Measurements from ENCODE around the gene GORASP2.

Gene GORASP2

DNA sequence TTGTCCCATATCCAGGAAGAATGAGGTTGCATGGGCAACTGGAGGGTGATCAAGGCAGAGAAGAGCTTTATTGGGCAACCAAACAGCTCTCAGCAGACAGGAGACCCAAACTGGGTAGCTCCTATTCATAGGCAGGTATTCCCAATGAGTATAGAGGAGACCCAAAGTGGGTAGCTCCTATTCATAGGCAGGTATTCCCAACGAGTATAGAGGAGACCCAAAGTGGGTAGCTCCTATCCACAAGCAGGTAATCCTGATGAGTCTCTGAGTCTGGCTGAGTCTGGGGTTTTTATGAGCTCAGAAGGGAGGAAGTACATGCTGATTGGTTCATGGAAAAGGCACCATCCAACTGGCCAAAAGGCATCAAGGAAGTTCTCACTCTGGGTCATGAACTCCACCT lies 5.3 kb upstream of the GORASP2 start:
- DNase-seq (ENCODE audit: low read depth): no peak

GRCh38 chr2:170924969-170925368 lies 4.1 kb upstream of the GORASP2 start:
- DNase-seq (ENCODE audit: low read depth): no peak

GRCh38 chr2:170925923-170926322 lies 3.1 kb upstream of the GORASP2 start:
- DNase-seq (ENCODE audit: low read depth): no peak

DNA sequence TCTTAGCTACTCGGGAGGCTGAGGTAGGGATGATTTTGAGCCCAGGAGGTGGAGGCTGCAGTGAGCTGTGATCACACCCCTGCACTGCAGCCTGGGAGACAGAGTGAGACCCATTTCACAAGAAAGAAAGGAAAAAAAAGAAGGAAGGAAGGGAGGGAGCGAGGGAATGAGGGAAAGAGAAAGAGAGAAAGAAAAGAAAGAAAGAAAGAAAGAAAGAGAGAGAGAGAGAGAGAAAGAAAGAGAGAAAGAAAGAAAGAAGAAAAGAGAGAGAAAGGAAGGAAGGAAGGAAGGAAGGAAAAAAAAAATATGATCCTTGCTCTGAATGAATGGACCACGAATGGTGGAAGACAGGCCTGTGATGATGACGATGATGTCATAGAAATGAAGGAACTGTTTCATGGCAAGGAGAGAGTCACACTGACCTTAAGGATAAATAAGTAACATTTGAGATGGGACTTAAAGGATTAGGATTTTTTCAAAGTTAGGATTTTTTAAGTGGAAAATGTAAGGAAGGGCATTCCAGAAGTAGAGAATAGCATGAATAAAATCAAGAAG lies 2.2 kb upstream of the GORASP2 start:
- no peak for DNase-seq (ENCODE audit: low read depth)

DNA sequence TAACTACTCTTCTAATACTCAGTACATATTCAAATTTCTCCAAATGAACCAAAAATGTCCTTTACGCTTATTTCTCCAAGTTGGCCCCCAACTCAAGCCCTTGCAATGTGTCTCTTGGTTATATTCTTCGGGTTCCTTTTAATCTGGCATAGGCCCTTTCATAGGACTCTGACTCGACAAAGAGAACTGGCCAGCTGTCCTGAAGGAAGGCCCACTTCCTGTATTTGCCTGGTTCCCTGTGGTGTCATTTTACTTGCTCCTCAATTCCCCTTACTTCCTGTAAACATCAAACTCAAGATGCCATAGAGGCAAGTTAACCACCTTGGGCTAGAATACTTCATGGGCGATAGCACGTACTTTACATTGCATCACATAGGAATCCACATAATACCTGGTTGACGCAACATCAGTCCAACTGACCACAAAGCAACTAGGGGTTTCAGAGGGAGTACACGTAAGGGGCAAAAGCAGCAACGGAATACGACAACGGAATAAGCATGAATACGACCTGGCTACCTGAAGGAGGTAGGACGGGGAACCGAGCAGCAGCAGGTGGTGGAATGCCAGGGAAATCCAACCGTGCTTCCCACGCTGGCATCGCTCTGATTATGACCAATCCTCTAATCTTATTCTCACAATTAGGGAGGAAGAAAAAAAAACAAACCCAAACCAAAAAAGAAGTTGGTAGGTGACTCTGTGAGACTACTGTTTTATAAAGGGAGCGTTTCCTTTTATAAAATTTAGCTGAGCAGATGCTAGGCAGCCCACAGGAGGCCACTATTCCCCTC lies 823 bp upstream of the GORASP2 start:
- no peak for DNase-seq (ENCODE audit: low read depth)

- DNase-seq (ENCODE audit: low read depth): peak; percentile 6
Observed at GRCh38 chr2:170929686-170930050, 615 bp downstream of the GORASP2 start.

DNA sequence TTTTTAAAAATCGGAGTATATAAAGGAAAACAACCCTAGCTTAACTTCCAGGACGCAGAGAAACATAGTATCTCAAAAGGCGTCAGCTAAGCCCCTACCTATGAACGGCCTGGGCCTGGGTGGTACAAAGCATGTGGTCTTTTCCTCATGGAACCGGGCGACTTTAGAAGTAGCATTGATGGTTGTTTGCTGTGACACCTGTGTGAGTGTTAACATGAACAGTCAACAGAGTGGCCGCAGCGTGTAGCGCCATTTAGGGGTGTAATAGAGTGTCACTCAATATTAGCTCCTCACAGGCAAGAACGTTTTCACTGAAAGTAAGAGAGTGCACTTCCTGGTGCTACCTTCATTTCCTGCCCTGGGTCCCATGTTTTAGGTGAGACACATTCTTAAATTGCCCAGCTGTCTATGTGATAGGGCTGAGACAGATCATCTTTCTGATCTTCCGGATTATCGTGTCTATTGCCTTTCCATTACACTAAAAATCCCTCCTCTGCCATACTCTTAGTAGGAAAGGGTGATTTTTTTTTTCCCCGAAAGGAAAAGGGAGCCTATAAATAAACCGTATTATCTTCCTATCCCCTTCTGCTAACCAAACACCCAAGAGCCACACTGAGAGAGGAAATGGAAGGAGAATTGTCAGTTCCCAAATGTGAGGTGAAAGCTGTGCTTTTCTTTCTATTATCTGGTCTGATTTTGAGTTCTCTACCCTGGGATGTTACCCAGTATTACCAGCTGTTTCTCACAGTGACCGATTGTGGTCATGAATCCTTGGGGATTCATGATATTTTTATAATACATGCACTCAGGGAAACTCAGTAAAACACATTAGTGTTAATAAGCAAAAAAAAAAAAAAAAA lies 1.3 kb downstream of the GORASP2 start:
- DNase-seq (ENCODE audit: low read depth): peak; percentile 0

GRCh38 chr2:170930991-170931266 lies 1.9 kb downstream of the GORASP2 start:
- DNase-seq (ENCODE audit: low read depth): peak; percentile 5

DNA sequence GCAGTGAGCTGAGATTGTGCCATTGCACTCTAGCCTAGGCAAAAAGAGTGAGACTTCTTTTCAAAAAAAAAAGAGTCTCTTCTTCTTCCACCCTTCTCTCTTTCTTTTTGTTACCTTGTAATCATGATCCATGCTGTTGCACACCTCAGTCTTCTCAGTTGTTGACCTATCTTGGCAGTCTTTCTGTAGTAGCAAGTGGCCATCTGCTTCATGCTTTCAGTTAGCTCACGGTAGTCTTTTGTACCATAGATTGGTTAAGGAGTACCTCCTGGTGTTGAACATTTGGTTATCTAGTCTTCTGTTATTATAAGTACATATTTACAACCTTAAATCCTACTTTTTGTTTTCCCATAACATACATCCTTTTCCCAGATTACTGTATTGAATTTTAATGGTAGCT lies 3.1 kb downstream of the GORASP2 start:
- no peak for DNase-seq (ENCODE audit: low read depth)

GRCh38 chr2:170932948-170933347 lies 3.9 kb downstream of the GORASP2 start:
- no peak for DNase-seq (ENCODE audit: low read depth)

DNA sequence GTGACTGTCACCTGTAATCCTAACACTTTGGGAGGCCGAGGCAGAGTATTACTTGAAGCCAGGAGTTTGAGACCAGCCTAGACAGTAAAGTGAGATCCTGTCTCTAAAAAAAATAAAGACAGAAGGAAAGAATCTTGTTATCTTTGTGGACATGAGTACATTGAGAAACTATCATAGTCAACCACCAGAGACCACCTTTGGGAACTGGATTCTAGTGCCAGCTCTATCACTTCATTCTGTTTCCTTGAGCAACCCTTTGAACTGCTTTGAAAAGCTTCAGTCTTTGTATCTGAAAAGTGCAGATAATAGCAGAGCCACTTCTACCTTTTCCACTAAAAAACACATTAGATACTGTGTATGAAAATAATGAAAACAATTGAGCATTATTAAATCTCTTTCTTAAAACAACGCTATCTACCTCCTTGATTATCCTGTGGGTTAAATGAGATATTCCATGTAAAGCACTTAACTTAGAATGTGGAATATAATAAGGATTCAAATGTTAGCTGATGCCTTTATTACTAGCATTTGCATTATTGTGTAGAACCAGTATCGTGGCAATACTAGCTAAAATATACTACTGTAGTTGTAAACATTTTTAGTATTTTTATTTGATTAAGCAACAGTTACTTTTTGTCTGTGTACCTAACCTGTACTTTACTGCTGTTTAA lies 8.8 kb downstream of the GORASP2 start:
- no peak for DNase-seq (ENCODE audit: low read depth)

DNA sequence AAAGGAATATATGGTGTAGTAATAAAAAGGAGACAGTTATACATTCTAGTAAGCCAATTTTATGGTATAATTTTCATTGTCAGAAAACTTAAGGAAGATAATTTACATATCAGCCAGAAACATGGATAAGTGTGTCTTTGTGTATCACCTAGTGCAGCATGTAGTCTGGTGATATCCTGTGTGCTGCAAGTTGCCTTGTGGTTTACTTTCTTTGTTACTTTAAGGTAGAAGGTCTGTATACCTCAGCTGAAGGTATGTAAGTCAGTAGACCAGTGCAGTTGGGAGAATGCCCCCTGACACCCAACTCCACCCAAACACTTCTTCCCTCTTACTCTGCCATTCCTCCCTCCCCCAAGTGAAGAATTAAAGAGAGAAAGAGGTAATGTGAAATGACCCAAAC lies 11.0 kb downstream of the GORASP2 start:
- no peak for DNase-seq (ENCODE audit: low read depth)

- no peak for DNase-seq (ENCODE audit: low read depth)
Observed at GRCh38 chr2:170942615-170943014, 13.6 kb downstream of the GORASP2 start.

DNA sequence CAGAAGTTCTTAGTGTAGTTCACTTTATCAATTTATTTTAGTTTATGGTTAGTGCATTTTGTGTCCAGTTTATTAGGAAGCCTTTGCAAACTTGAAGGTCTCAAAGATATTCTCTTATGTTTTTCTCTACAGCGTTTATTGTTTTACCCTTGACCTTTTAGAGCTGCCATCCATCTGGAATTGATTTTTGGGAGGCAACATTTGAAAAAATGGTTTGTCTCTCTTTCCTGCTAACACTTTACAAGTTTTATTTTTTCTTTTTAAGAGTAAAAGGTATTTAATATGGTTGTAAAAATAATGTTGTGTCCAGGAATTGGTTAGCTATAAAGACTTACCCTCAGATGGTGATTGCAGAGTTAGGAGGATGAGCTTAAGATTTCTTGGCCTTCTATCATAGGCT lies 14.0 kb downstream of the GORASP2 start:
- DNase-seq (ENCODE audit: low read depth): no peak

DNA sequence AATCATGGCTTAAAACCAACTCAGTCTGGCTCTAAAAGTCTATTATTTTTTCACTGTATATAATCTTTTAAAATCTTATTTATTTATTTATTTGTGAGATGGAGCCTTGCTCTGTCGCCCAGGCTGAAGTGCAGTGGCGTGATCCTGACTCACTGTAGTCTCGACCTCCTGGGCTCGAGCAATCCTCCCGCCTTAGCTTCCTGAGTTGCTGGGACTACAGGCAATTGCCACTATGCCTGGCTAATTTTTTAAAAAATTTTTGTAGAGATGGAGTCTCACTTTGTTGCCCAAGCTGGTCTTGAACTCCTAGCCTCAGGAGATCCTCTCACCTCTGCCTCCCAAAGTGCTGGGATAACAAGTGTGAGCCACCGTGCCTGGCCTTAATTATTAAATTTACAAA lies 14.5 kb downstream of the GORASP2 start:
- no peak for DNase-seq (ENCODE audit: low read depth)

DNA sequence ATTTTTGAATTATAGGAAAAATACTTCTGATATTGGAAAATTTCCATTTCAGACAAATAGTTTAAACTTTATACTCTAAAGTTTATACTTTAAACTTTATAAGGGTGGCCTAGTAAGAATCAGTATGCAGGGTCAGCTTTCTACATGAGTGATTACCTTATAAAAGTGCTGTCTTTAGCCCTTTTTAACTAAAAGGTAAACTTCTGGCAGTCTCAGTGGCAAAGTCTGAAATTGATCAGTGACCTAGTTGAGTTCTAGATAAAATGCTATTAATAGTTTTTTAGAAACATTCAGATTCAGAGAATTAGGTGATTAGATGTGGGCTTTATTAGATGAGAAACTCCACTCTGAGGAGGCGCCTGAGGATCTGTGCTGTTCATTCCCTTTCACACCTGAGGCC lies 15.5 kb downstream of the GORASP2 start:
- no peak for DNase-seq (ENCODE audit: low read depth)

GRCh38 chr2:170949415-170949814 lies 20.4 kb downstream of the GORASP2 start:
- no peak for DNase-seq (ENCODE audit: low read depth)

DNA sequence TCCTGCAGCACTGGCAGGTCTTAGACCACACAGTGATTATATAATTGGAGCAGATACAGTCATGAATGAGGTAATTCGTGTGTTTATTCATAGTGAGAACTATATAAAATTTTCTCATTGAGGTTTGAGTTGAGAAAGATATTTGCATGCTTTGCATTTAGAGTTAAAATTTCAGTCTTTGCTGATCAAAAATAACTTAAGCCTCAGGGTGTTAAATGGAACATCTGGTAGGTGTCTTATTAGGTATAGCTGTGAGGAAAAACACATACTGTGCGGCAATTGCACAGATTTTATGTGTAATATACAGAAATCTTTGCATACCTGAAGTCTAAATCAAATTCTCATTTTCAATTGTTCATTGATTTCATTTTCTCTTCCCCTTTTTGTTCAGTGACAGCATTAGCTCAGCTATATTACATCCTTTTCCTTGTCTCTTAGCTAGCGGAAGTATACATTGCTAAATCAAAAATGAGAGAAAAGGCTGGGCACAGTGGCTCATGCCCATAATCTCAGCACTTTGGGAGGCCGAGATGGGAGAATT lies 21.2 kb downstream of the GORASP2 start:
- DNase-seq (ENCODE audit: low read depth): no peak

DNA sequence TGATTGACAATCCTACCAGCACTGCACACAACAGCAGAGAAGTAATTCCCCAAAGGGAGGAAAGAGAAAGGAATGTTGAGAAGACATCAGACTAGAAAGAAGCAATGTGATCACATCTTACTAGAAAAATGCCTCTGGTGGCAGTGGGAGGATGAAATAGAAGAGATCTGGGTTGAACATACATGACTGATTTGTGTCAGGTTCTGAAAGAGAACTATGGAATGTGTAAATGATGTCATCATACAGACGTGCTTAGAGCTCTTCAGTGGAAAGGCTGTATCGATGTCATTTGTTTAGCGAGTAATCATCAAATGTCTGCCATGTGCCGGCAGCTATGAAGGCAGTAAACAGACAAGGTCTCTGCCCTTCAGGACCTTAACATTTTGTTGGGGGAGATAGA lies 24.9 kb downstream of the GORASP2 start:
- DNase-seq (ENCODE audit: low read depth): no peak

GRCh38 chr2:170963386-170963785 lies 34.3 kb downstream of the GORASP2 start:
- DNase-seq (ENCODE audit: low read depth): no peak

DNA sequence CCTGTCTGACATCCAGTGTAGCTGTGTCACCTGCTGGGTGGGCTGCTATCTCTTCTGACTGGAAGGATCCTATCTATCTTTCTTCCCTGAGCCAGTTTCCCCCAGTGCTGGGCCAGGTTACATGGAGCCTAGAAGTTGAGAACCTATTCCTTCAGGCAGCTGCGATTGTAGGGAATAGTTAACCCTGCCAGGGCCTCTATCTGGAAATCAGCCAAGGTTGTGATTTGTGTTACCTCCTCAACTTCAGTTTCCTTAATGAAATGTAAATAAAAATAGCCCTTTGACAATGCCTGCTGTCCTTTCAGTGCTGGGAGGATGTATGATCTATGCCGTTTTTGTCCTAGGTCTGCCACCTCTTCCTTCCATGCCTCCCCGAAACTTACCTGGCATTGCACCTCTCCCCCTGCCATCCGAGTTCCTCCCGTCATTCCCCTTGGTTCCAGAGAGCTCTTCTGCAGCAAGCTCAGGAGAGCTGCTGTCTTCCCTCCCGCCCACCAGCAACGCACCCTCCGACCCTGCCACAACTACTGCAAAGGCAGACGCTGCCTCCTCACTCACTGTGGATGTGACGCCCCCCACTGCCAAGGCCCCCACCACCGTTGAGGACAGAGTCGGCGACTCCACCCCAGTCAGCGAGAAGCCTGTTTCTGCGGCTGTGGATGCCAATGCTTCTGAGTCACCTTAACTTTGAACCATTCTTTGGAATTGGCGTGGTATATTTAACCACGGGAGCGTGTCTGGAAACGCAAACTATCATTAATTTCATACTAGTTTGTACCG lies 36.6 kb downstream of the GORASP2 start:
- no peak for DNase-seq (ENCODE audit: low read depth)
